ENCODE results near the gene TBXA2R. TPM values are rescaled to one million over a fixed set of nuclear protein-coding genes. Genes with fewer than 3 reads are reported as not detected.

The TBXA2R gene
- total RNA-seq, 3 donors from 2014 or later: 0.49 to 0.76 (median 0.66) TPM

GRCh38 chr19:3644351-3645066, 37.8 kb upstream of the TBXA2R start:
- DNase-seq (no peak), ATAC-seq (no peak)
- Mint-ChIP-seq H3K36me3 (ENCODE audit: insufficient read depth) (peaks cover 5% of the 10 kb centered on the region), H3K27me3 (ENCODE audit: low read depth) (no peaks in the 10 kb centered on the region), H3K4me1 (ENCODE audit: low read depth) (no peaks in the 10 kb centered on the region), H3K4me3 (no peak overlapping the region), H3K9me3 (no peaks in the 10 kb centered on the region)

- Mint-ChIP-seq H3K36me3 (ENCODE audit: insufficient read depth) (peaks cover 5% of the 10 kb centered on the region), H3K9me3 (no peaks in the 10 kb centered on the region)
- no peak for ATAC-seq
Measured at GRCh38 chr19:3643674-3644313, 37.1 kb upstream of the TBXA2R start.

GRCh38 chr19:3642987-3643673, 36.5 kb upstream of the TBXA2R start:
- H3K36me3 Mint-ChIP-seq (ENCODE audit: insufficient read depth): peaks cover 8% of the 10 kb centered on the region
- no peak for ATAC-seq
- H3K4me1 Mint-ChIP-seq (ENCODE audit: low read depth): no peaks in the 10 kb centered on the region
- no peaks in the 10 kb centered on the region for H3K9me3 Mint-ChIP-seq
- DNase-seq: no peak
- H3K27me3 Mint-ChIP-seq (ENCODE audit: low read depth): no peaks in the 10 kb centered on the region
- no peak overlapping the region for H3K4me3 Mint-ChIP-seq

More at GRCh38 chr19:3643674-3644313, 37.1 kb upstream of the TBXA2R start:
- Mint-ChIP-seq H3K27me3 (ENCODE audit: low read depth) (no peaks in the 10 kb centered on the region), H3K4me3 (no peak overlapping the region), H3K4me1 (ENCODE audit: low read depth) (no peaks in the 10 kb centered on the region)
- DNase-seq: no peak

- no peaks in the 10 kb centered on the region for H3K27me3 Mint-ChIP-seq (ENCODE audit: low read depth)
- no peak for ATAC-seq
- DNase-seq: no peak
- no peaks in the 10 kb centered on the region for H3K4me1 Mint-ChIP-seq (ENCODE audit: low read depth)
- H3K36me3 Mint-ChIP-seq (ENCODE audit: insufficient read depth): peaks cover 8% of the 10 kb centered on the region
- no peaks in the 10 kb centered on the region for H3K9me3 Mint-ChIP-seq
- no peak overlapping the region for H3K4me3 Mint-ChIP-seq
Measured at GRCh38 chr19:3642296-3642695, 35.6 kb upstream of the TBXA2R start.

- ATAC-seq (no peak), DNase-seq (no peak)
- peaks cover 8% of the 10 kb centered on the region for H3K36me3 Mint-ChIP-seq (ENCODE audit: insufficient read depth)
- H3K9me3 Mint-ChIP-seq: no peaks in the 10 kb centered on the region
- H3K4me3 Mint-ChIP-seq: no peak overlapping the region
- H3K4me1 Mint-ChIP-seq (ENCODE audit: low read depth): no peaks in the 10 kb centered on the region
- no peaks in the 10 kb centered on the region for H3K27me3 Mint-ChIP-seq (ENCODE audit: low read depth)
Measured at GRCh38 chr19:3641515-3642269, 35.0 kb upstream of the TBXA2R start.

- Mint-ChIP-seq H3K4me3 (no peak overlapping the region), H3K9me3 (no peaks in the 10 kb centered on the region), H3K36me3 (ENCODE audit: insufficient read depth) (peaks cover 8% of the 10 kb centered on the region), H3K4me1 (ENCODE audit: low read depth) (no peaks in the 10 kb centered on the region), H3K27me3 (ENCODE audit: low read depth) (no peaks in the 10 kb centered on the region)
- ATAC-seq (no peak), DNase-seq (no peak)
Measured at GRCh38 chr19:3639479-3639878, 32.8 kb upstream of the TBXA2R start.

GRCh38 chr19:3638208-3639193, 31.8 kb upstream of the TBXA2R start:
- Mint-ChIP-seq H3K36me3 (ENCODE audit: insufficient read depth) (peaks cover 8% of the 10 kb centered on the region), H3K9me3 (no peaks in the 10 kb centered on the region), H3K27me3 (ENCODE audit: low read depth) (no peaks in the 10 kb centered on the region), H3K4me1 (ENCODE audit: low read depth) (no peaks in the 10 kb centered on the region), H3K4me3 (no peak overlapping the region)
- ATAC-seq (no peak), DNase-seq (no peak)

- no peaks in the 10 kb centered on the region for H3K4me1 Mint-ChIP-seq (ENCODE audit: low read depth)
- peaks cover 8% of the 10 kb centered on the region for H3K36me3 Mint-ChIP-seq (ENCODE audit: insufficient read depth)
- ATAC-seq (no peak), DNase-seq (no peak)
- no peak overlapping the region for H3K4me3 Mint-ChIP-seq
- H3K27me3 Mint-ChIP-seq (ENCODE audit: low read depth): no peaks in the 10 kb centered on the region
- H3K9me3 Mint-ChIP-seq: no peaks in the 10 kb centered on the region
Measured at GRCh38 chr19:3637621-3638020, 30.9 kb upstream of the TBXA2R start.

- H3K27me3 Mint-ChIP-seq (ENCODE audit: low read depth): no peaks in the 10 kb centered on the region
- no peak overlapping the region for H3K4me3 Mint-ChIP-seq
- no peaks in the 10 kb centered on the region for H3K4me1 Mint-ChIP-seq (ENCODE audit: low read depth)
- no peaks in the 10 kb centered on the region for H3K9me3 Mint-ChIP-seq
- ATAC-seq (no peak), DNase-seq (no peak)
- H3K36me3 Mint-ChIP-seq (ENCODE audit: insufficient read depth): peaks cover 8% of the 10 kb centered on the region
Measured at GRCh38 chr19:3636962-3637361, 30.3 kb upstream of the TBXA2R start.

- H3K36me3 Mint-ChIP-seq (ENCODE audit: insufficient read depth): peaks cover 8% of the 10 kb centered on the region
Measured at GRCh38 chr19:3636506-3636905, 29.8 kb upstream of the TBXA2R start.

GRCh38 chr19:3634496-3635045, 27.9 kb upstream of the TBXA2R start:
- Mint-ChIP-seq H3K4me3 (no peak overlapping the region), H3K36me3 (ENCODE audit: insufficient read depth) (peaks cover 4% of the 10 kb centered on the region), H3K4me1 (ENCODE audit: low read depth) (no peaks in the 10 kb centered on the region), H3K27me3 (ENCODE audit: low read depth) (no peaks in the 10 kb centered on the region), H3K9me3 (no peaks in the 10 kb centered on the region)
- ATAC-seq: no peak
- no peak for DNase-seq

More at GRCh38 chr19:3636506-3636905, 29.8 kb upstream of the TBXA2R start:
- Mint-ChIP-seq H3K4me3 (no peak overlapping the region), H3K9me3 (no peaks in the 10 kb centered on the region), H3K4me1 (ENCODE audit: low read depth) (no peaks in the 10 kb centered on the region), H3K27me3 (ENCODE audit: low read depth) (no peaks in the 10 kb centered on the region)
- DNase-seq (no peak), ATAC-seq (no peak)

GRCh38 chr19:3633559-3633988, 26.9 kb upstream of the TBXA2R start:
- ATAC-seq (no peak), DNase-seq (no peak)
- H3K9me3 Mint-ChIP-seq: no peaks in the 10 kb centered on the region
- no peak overlapping the region for H3K4me3 Mint-ChIP-seq
- no peaks in the 10 kb centered on the region for H3K27me3 Mint-ChIP-seq (ENCODE audit: low read depth)
- peaks cover 2% of the 10 kb centered on the region for H3K36me3 Mint-ChIP-seq (ENCODE audit: insufficient read depth)
- H3K4me1 Mint-ChIP-seq (ENCODE audit: low read depth): no peaks in the 10 kb centered on the region
